DMS114 treated with DMSO at 0.1 percent for 48 hours (cell line): Measurements from ENCODE around the gene CEP128.

Experiments used
- DNase-seq: peaks from one replicate; lab custom pipeline; 2025; ENCODE audit not compliant: unreplicated experiment; lab: John Stamatoyannopoulos, UW

CEP128 gene

GRCh38 chr14:80565001-80565400, 376.5 kb downstream of the CEP128 start:
- DNase-seq, result no peak

GRCh38 chr14:80564051-80564450, 377.5 kb downstream of the CEP128 start:
- DNase-seq, result no peak

GRCh38 chr14:80560800-80561657, 380.5 kb downstream of the CEP128 start:
- DNase-seq, result no peak

GRCh38 chr14:80554139-80554538, 387.4 kb downstream of the CEP128 start:
- DNase-seq, result no peak

GRCh38 chr14:80549141-80549540, 392.4 kb downstream of the CEP128 start:
- no peak for DNase-seq

- DNase-seq, result no peak
Measured at GRCh38 chr14:80545935-80546854, 395.3 kb downstream of the CEP128 start.

GRCh38 chr14:80544366-80544765, 397.2 kb downstream of the CEP128 start:
- DNase-seq, result no peak

GRCh38 chr14:80543211-80543610, 398.3 kb downstream of the CEP128 start:
- DNase-seq, result no peak

- DNase-seq, result no peak
Measured at GRCh38 chr14:80538633-80539375, 402.7 kb downstream of the CEP128 start.

- DNase-seq, result no peak
Measured at GRCh38 chr14:80537626-80538025, 403.9 kb downstream of the CEP128 start.

- DNase-seq, result no peak
Measured at GRCh38 chr14:80536456-80536855, 405.1 kb downstream of the CEP128 start.

GRCh38 chr14:80535171-80535570, 406.4 kb downstream of the CEP128 start:
- DNase-seq, result no peak

GRCh38 chr14:80523518-80524117, 417.9 kb downstream of the CEP128 start:
- DNase-seq, result no peak

- no peak for DNase-seq
Measured at GRCh38 chr14:80522936-80523335, 418.6 kb downstream of the CEP128 start.

- DNase-seq, result no peak
Measured at GRCh38 chr14:80522411-80522810, 419.1 kb downstream of the CEP128 start.

GRCh38 chr14:80521456-80521855, 420.1 kb downstream of the CEP128 start:
- no peak for DNase-seq

GRCh38 chr14:80519002-80519401, 422.5 kb downstream of the CEP128 start:
- DNase-seq, result no peak

- DNase-seq, result no peak
Measured at GRCh38 chr14:80518173-80518572, 423.4 kb downstream of the CEP128 start.

- DNase-seq, result no peak
Measured at GRCh38 chr14:80507292-80507869, 434.2 kb downstream of the CEP128 start.

GRCh38 chr14:80504781-80505180, 436.8 kb downstream of the CEP128 start:
- DNase-seq, result no peak
